ENCODE results near the gene NINJ1. TPM values are rescaled to one million over a fixed set of nuclear protein-coding genes. Genes with fewer than 3 reads are reported as not detected.

Gene NINJ1
- total and polyA plus RNA-seq, 4 donors, result 23.8 to 60.4 (median 47.5) TPM

- peak in 1 of 6 donors; percentile 0 for DNase-seq (ENCODE audit: low read depth in 4 of 6, low spot score in 6 of 6)
- peaks cover 10% of the 10 kb centered on the region for H3K4me1 ChIP-seq (ENCODE audit: control insufficient read depth, insufficient read depth, low read length)
- no peak overlapping the region for H3K27ac ChIP-seq (ENCODE audit: low read depth, low read length)
- no peaks in the 10 kb centered on the region for H3K9me3 ChIP-seq (ENCODE audit: control insufficient read depth, insufficient read depth, low read length)
- H3K4me3 ChIP-seq (ENCODE audit: low read depth, low read length), result no peak overlapping the region
- H3K36me3 ChIP-seq (ENCODE audit: control insufficient read depth, insufficient read depth, low read length), result no peaks in the 10 kb centered on the region
- no peaks in the 10 kb centered on the region for H3K27me3 ChIP-seq (ENCODE audit: control insufficient read depth, insufficient read depth, low read length)
- WGBS (ENCODE audit: insufficient coverage), result 95% methylated on average over 5 of the region's 8 CpGs
These were observed 50.2 kb downstream of the NINJ1 start for GRCh38 chr9:93083592-93084470.

GRCh38 chr9:93082841-93083411, 51.1 kb downstream of the NINJ1 start:
- H3K27me3 ChIP-seq (ENCODE audit: control insufficient read depth, insufficient read depth, low read length), result no peaks in the 10 kb centered on the region
- H3K27ac ChIP-seq (ENCODE audit: low read depth, low read length), result no peak overlapping the region
- H3K4me3 ChIP-seq (ENCODE audit: low read depth, low read length), result no peak overlapping the region
- no peaks in the 10 kb centered on the region for H3K9me3 ChIP-seq (ENCODE audit: control insufficient read depth, insufficient read depth, low read length)
- peaks cover 10% of the 10 kb centered on the region for H3K4me1 ChIP-seq (ENCODE audit: control insufficient read depth, insufficient read depth, low read length)
- no peaks in the 10 kb centered on the region for H3K36me3 ChIP-seq (ENCODE audit: control insufficient read depth, insufficient read depth, low read length)
- 73% methylated on average over 17 of the region's 18 CpGs for WGBS (ENCODE audit: insufficient coverage)
- DNase-seq (ENCODE audit: low read depth in 4 of 6, low spot score in 6 of 6), result peak in 1 of 6 donors; percentile 0

GRCh38 chr9:93081931-93082330, 52.1 kb downstream of the NINJ1 start:
- Histone ChIP-seq H3K4me1 (ENCODE audit: control insufficient read depth, insufficient read depth, low read length) (peaks cover 10% of the 10 kb centered on the region), H3K27ac (ENCODE audit: low read depth, low read length) (no peak overlapping the region), H3K27me3 (ENCODE audit: control insufficient read depth, insufficient read depth, low read length) (no peaks in the 10 kb centered on the region), H3K4me3 (ENCODE audit: low read depth, low read length) (no peak overlapping the region), H3K9me3 (ENCODE audit: control insufficient read depth, insufficient read depth, low read length) (no peaks in the 10 kb centered on the region), H3K36me3 (ENCODE audit: control insufficient read depth, insufficient read depth, low read length) (no peaks in the 10 kb centered on the region)
- no peak for DNase-seq (ENCODE audit: low read depth in 4 of 6, low spot score in 6 of 6)
- no CpG with 5 or more reads among the region's 3 CpGs for whole genome bisulfite sequencing (ENCODE audit: insufficient coverage)

GRCh38 chr9:93081081-93081529, 52.9 kb downstream of the NINJ1 start:
- Histone ChIP-seq H3K9me3 (ENCODE audit: control insufficient read depth, insufficient read depth, low read length) (no peaks in the 10 kb centered on the region), H3K4me3 (ENCODE audit: low read depth, low read length) (no peak overlapping the region), H3K27ac (ENCODE audit: low read depth, low read length) (no peak overlapping the region), H3K36me3 (ENCODE audit: control insufficient read depth, insufficient read depth, low read length) (no peaks in the 10 kb centered on the region), H3K4me1 (ENCODE audit: control insufficient read depth, insufficient read depth, low read length) (peaks cover 10% of the 10 kb centered on the region), H3K27me3 (ENCODE audit: control insufficient read depth, insufficient read depth, low read length) (no peaks in the 10 kb centered on the region)
- 68% methylated on average over 9 of the region's 10 CpGs for WGBS (ENCODE audit: insufficient coverage)
- peak in 1 of 6 donors; percentile 18 for DNase-seq (ENCODE audit: low read depth in 4 of 6, low spot score in 6 of 6)

GRCh38 chr9:93080406-93080805, 53.6 kb downstream of the NINJ1 start:
- H3K36me3 ChIP-seq (ENCODE audit: control insufficient read depth, insufficient read depth, low read length), result no peaks in the 10 kb centered on the region
- WGBS (ENCODE audit: insufficient coverage), result 93% methylated on average over 8 of the region's 9 CpGs
- H3K27me3 ChIP-seq (ENCODE audit: control insufficient read depth, insufficient read depth, low read length), result no peaks in the 10 kb centered on the region
- no peak overlapping the region for H3K4me3 ChIP-seq (ENCODE audit: low read depth, low read length)
- no peak overlapping the region for H3K27ac ChIP-seq (ENCODE audit: low read depth, low read length)
- H3K9me3 ChIP-seq (ENCODE audit: control insufficient read depth, insufficient read depth, low read length), result no peaks in the 10 kb centered on the region
- no peak for DNase-seq (ENCODE audit: low read depth in 4 of 6, low spot score in 6 of 6)
- peaks cover 10% of the 10 kb centered on the region for H3K4me1 ChIP-seq (ENCODE audit: control insufficient read depth, insufficient read depth, low read length)

GRCh38 chr9:93079371-93079770, 54.7 kb downstream of the NINJ1 start:
- no peak for DNase-seq (ENCODE audit: low read depth in 4 of 6, low spot score in 6 of 6)
- H3K36me3 ChIP-seq (ENCODE audit: control insufficient read depth, insufficient read depth, low read length), result no peaks in the 10 kb centered on the region
- no peak overlapping the region for H3K4me3 ChIP-seq (ENCODE audit: low read depth, low read length)
- H3K27ac ChIP-seq (ENCODE audit: low read depth, low read length), result no peak overlapping the region
- H3K4me1 ChIP-seq (ENCODE audit: control insufficient read depth, insufficient read depth, low read length), result peaks cover 7% of the 10 kb centered on the region
- no peaks in the 10 kb centered on the region for H3K27me3 ChIP-seq (ENCODE audit: control insufficient read depth, insufficient read depth, low read length)
- no peaks in the 10 kb centered on the region for H3K9me3 ChIP-seq (ENCODE audit: control insufficient read depth, insufficient read depth, low read length)
- WGBS (ENCODE audit: insufficient coverage), result 96% methylated on average over 8 of the region's 13 CpGs

GRCh38 chr9:93077811-93078210, 56.2 kb downstream of the NINJ1 start:
- WGBS (ENCODE audit: insufficient coverage), result 93% methylated on average over 16 of the region's 16 CpGs
- H3K4me3 ChIP-seq (ENCODE audit: low read depth, low read length), result no peak overlapping the region
- DNase-seq (ENCODE audit: low read depth in 4 of 6, low spot score in 6 of 6), result no peak
- no peaks in the 10 kb centered on the region for H3K9me3 ChIP-seq (ENCODE audit: control insufficient read depth, insufficient read depth, low read length)
- H3K27me3 ChIP-seq (ENCODE audit: control insufficient read depth, insufficient read depth, low read length), result no peaks in the 10 kb centered on the region
- peaks cover 10% of the 10 kb centered on the region for H3K4me1 ChIP-seq (ENCODE audit: control insufficient read depth, insufficient read depth, low read length)
- H3K36me3 ChIP-seq (ENCODE audit: control insufficient read depth, insufficient read depth, low read length), result no peaks in the 10 kb centered on the region
- H3K27ac ChIP-seq (ENCODE audit: low read depth, low read length), result no peak overlapping the region

- 89% methylated on average over 1 of the region's 1 CpG for WGBS (ENCODE audit: insufficient coverage)
- Histone ChIP-seq H3K36me3 (ENCODE audit: control insufficient read depth, insufficient read depth, low read length) (no peaks in the 10 kb centered on the region), H3K27me3 (ENCODE audit: control insufficient read depth, insufficient read depth, low read length) (no peaks in the 10 kb centered on the region), H3K9me3 (ENCODE audit: control insufficient read depth, insufficient read depth, low read length) (no peaks in the 10 kb centered on the region), H3K27ac (ENCODE audit: low read depth, low read length) (no peak overlapping the region), H3K4me1 (ENCODE audit: control insufficient read depth, insufficient read depth, low read length) (peaks cover 15% of the 10 kb centered on the region), H3K4me3 (ENCODE audit: low read depth, low read length) (no peak overlapping the region)
- no peak for DNase-seq (ENCODE audit: low read depth in 4 of 6, low spot score in 6 of 6)
These were observed 56.7 kb downstream of the NINJ1 start for GRCh38 chr9:93077367-93077766.

- Histone ChIP-seq H3K4me1 (ENCODE audit: control insufficient read depth, insufficient read depth, low read length) (peaks cover 19% of the 10 kb centered on the region), H3K36me3 (ENCODE audit: control insufficient read depth, insufficient read depth, low read length) (no peaks in the 10 kb centered on the region), H3K27me3 (ENCODE audit: control insufficient read depth, insufficient read depth, low read length) (no peaks in the 10 kb centered on the region), H3K4me3 (ENCODE audit: low read depth, low read length) (no peak overlapping the region), H3K27ac (ENCODE audit: low read depth, low read length) (no peak overlapping the region), H3K9me3 (ENCODE audit: control insufficient read depth, insufficient read depth, low read length) (no peaks in the 10 kb centered on the region)
- no peak for DNase-seq (ENCODE audit: low read depth in 4 of 6, low spot score in 6 of 6)
- 100% methylated on average over 2 of the region's 2 CpGs for WGBS (ENCODE audit: insufficient coverage)
These were observed 57.3 kb downstream of the NINJ1 start for GRCh38 chr9:93076792-93077128.

All from spinal cord (tissue), 10 donors.